Sigmoid colon (tissue), 3 donors: ENCODE data around the gene NPS.

Experiments used
- POLR2A ChIP-seq, 2 donors: fragments of 450-650 bp; IDR thresholded peaks; one replicate each; pipeline ENCODE4 v1.6.1; 2016; ENCODE audit warnings: antibody characterized with exemption in 2 of 2, mild to moderate bottlenecking in 2 of 2, moderate library complexity in 2 of 2
- TF ChIP-seq, protein P1 (sequence below), 4 experiments: fragments of 450-650 bp in 3 of 4; fragments of 200-600 bp in 1 of 4; IDR thresholded peaks; one replicate each; pipeline ENCODE4 v1.5.1; 2016 to 2019; ENCODE audit warnings: antibody characterized with exemption in 4 of 4, mild to moderate bottlenecking in 3 of 4, moderate library complexity in 2 of 4

DNA sequence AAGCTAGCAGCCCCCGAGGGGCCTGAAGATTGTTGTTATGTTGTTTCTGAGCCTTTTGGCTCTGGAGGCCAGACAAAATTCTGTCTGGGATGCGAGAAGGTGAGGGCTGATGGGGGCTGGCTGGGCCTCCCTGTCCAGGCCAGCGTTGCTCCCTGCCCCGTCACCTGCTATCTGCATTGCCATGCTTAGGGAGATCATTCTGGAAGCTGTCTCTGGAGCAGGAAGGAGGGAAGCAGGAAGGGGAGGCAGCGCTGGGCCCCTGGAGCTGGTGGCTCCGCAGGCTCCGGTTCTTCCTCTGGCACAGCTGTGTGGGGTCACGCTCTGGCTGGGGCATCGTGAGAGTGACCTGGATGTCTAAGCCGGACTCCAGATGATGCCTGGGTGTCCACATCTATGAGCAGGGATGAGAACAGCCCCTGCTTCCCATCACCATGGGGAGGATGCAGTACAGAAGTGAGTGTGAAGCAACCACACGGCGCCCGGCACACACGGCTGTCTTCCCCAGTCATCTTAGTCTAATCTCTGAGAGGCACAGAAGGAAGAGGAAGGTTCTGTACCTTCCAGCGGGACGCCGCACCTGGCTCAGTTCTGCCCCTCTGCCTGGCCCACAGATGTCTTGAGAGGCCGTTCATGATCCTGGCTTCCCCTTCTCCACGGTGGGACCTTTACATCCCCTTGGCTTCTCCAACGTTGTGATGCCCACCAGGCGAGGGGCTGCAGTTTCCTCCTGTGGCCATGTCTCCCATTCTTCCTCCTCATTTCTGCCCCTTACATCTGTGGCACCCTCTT lies 11.9 kb upstream of the NPS start:
- TF ChIP-seq POLR2A (IDR thresholded peaks at IDR 0.05), result no peak
- TF ChIP-seq, protein P1, sequence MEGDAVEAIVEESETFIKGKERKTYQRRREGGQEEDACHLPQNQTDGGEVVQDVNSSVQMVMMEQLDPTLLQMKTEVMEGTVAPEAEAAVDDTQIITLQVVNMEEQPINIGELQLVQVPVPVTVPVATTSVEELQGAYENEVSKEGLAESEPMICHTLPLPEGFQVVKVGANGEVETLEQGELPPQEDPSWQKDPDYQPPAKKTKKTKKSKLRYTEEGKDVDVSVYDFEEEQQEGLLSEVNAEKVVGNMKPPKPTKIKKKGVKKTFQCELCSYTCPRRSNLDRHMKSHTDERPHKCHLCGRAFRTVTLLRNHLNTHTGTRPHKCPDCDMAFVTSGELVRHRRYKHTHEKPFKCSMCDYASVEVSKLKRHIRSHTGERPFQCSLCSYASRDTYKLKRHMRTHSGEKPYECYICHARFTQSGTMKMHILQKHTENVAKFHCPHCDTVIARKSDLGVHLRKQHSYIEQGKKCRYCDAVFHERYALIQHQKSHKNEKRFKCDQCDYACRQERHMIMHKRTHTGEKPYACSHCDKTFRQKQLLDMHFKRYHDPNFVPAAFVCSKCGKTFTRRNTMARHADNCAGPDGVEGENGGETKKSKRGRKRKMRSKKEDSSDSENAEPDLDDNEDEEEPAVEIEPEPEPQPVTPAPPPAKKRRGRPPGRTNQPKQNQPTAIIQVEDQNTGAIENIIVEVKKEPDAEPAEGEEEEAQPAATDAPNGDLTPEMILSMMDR (IDR thresholded peaks at IDR 0.05), result no peak
